Activated CD4-positive, alpha-beta T cell treated with anti-CD3 and anti-CD28 coated beads for 36 hours (primary cell): Measurements from ENCODE around the gene KMT2A. TPM values are rescaled to one million over a fixed set of nuclear protein-coding genes. Genes with fewer than 3 reads are reported as not detected.
A peak's percentile ranks its signal among the peaks of the same experiment; 100 is the strongest.
"Not testable (repeated sequence)": the region's sequence is repeated elsewhere in the genome, so short reads cannot be mapped to it uniquely, and the experiment has no call there.

ENCODE experiments used
- ATAC-seq: fragments of 200-7000 bp; cut with Tn5 transposase; one replicate; pipeline ENCODE4 v1.10.0; 2021; ENCODE audit warnings: mild to moderate bottlenecking, moderate library complexity
- CTCF ChIA-PET: fragments of 350-600 bp; sonication (Branson Sonifier 250); formaldehyde crosslinking; loops from one replicate; lab custom pipeline; 2021; ENCODE audit warnings: antibody characterized with exemption; lab: Charles Lee
- POLR2A ChIA-PET: fragments of 350-600 bp; sonication (Branson Sonifier 250); formaldehyde crosslinking; loops from one replicate; lab custom pipeline; 2021; ENCODE audit warnings: antibody characterized with exemption, inconsistent platforms; lab: Charles Lee
- DNase-seq: peaks from one replicate; pipeline ENCODE4 v3.0.0-alpha.2; 2020
- H3K27ac Mint-ChIP-seq: one replicate; pipeline ENCODE4 v1.8.0; 2021; ENCODE audit warnings: mixed read lengths
- H3K27me3 Mint-ChIP-seq: one replicate; pipeline ENCODE4 v1.8.0; 2021; ENCODE audit warnings: mixed read lengths
- H3K36me3 Mint-ChIP-seq: one replicate; pipeline ENCODE4 v1.8.0; 2021; ENCODE audit warnings: low read depth, mixed read lengths
- H3K4me1 Mint-ChIP-seq: one replicate; pipeline ENCODE4 v1.8.0; 2021; ENCODE audit warnings: mixed read lengths
- H3K4me3 Mint-ChIP-seq: one replicate; pipeline ENCODE4 v1.8.0; 2021; ENCODE audit warnings: mild to moderate bottlenecking, moderate library complexity, mixed read lengths
- H3K9me3 Mint-ChIP-seq: one replicate; pipeline ENCODE4 v1.8.0; 2021; ENCODE audit warnings: low read depth, mixed read lengths
- intact Hi-C, 2 experiments: fragments of 100-400 bp; cut with DNase I in 1 of 2; cut with micrococcal nuclease in 1 of 2; formaldehyde crosslinking; loops; one replicate each; pipeline versions ENCODE4 v1.14.2 to v1.15.1; 2022 to 2024; cut with DNase I, micrococcal nuclease
- total RNA-seq, 2 experiments: library from RNA; stranded (reverse); gene quantifications; one replicate each; pipeline ENCODE4 v1.2.3, GENCODE V29; 2021

KMT2A gene
- total RNA-seq, 2 experiments from 2014 or later, result 64.1 to 67.1 TPM

DNA sequence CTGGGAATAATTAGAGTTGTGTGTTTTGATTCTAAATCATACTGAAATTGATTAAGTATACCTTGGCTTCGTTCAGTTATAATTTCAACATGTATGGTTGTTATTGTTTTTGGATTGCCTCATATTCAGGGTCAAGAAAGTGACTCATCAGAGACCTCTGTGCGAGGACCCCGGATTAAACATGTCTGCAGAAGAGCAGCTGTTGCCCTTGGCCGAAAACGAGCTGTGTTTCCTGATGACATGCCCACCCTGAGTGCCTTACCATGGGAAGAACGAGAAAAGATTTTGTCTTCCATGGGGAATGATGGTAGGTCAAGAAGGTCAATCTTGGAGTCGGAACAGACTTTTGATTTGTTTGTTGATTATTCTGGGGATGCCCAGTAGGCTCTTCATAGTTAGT is 40.4 kb downstream of the KMT2A start:
- Mint-ChIP-seq H3K4me1 (peaks cover 8% of the 10 kb centered on the region), H3K36me3 (peaks cover 63% of the 10 kb centered on the region), H3K27me3 (no peaks in the 10 kb centered on the region), H3K27ac (peak overlapping the region; percentile 22), H3K4me3 (no peak overlapping the region), H3K9me3 (no peaks in the 10 kb centered on the region)
- ATAC-seq (no peak), DNase-seq (no peak)
- ChIA-PET POLR2A (interaction anchor here (0.6 kb wide), 1 partner anchor 104 kb away, joined by 6 read pairs; no protein-coding TSS in a partner anchor), CTCF (interaction anchor here (0.8 to 1.0 kb wide), 2 partner anchors 13 to 84 kb away, joined by 3 to 5 read pairs; no protein-coding TSS in a partner anchor)
- intact Hi-C loops, result no loop called here

DNA sequence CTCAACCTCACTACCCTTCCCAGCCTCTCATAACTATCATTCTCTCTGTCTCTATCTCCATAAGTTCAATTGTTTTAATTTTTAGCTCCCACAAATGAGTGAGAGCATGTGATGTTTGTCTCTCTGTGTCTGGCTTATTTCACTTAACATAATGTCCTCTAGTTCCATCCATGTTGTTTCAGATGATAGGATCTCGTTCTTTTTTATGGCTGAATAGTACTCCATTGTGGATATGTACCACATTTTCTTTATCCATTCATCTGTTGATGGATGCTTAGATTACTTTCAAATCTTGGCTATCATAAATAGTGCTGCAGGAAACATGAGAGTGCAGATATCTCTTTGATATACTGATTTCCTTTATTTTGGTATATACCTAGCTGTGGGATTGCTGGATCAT is 44.9 kb downstream of the KMT2A start:
- H3K27me3 Mint-ChIP-seq, H3K9me3 Mint-ChIP-seq, DNase-seq, H3K4me3 Mint-ChIP-seq, ATAC-seq, H3K4me1 Mint-ChIP-seq, intact Hi-C loops, H3K27ac Mint-ChIP-seq: not testable (repeated sequence)
- H3K36me3 Mint-ChIP-seq, result peaks cover 64% of the 10 kb centered on the region
- ChIA-PET POLR2A (interaction anchor here (0.6 kb wide), 2 partner anchors 35 to 104 kb away, joined by 6 read pairs; no protein-coding TSS in a partner anchor), CTCF (interaction anchor here (1.3 kb wide), 1 partner anchor 12 kb away, joined by 4 read pairs; no protein-coding TSS in a partner anchor)

DNA sequence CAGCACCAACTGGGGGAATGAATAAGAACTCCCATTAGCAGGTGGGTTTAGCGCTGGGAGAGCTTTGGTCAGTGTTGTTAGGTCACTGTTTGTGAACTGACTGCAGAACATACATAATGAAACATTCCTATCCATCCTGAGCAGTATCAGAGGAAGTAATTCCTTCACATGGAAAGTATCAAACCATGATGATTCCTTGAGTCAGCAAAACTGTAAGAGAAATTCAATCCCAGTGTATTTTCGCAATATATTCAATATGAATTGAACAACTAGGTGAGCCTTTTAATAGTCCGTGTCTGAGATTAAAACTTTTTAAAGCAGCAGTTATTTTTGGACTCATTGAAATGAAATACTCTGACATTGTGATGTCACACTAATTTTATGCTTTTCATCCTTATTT is 48.1 kb downstream of the KMT2A start:
- no peaks in the 10 kb centered on the region for H3K27me3 Mint-ChIP-seq
- ChIA-PET POLR2A (interaction anchor here (0.6 kb wide), 1 partner anchor 104 kb away, joined by 3 read pairs; no protein-coding TSS in a partner anchor), CTCF (interaction anchor here (0.8 to 0.9 kb wide), 2 partner anchors 68 to 189 kb away, joined by 3 read pairs; no protein-coding TSS in a partner anchor)
- H3K9me3 Mint-ChIP-seq, result no peaks in the 10 kb centered on the region
- H3K4me1 Mint-ChIP-seq, result no peaks in the 10 kb centered on the region
- no peak for DNase-seq
- intact Hi-C loops, result no loop called here
- no peak overlapping the region for H3K4me3 Mint-ChIP-seq
- peak overlapping the region; percentile 17 for H3K27ac Mint-ChIP-seq
- peaks cover 50% of the 10 kb centered on the region for H3K36me3 Mint-ChIP-seq
- ATAC-seq, result no peak

DNA sequence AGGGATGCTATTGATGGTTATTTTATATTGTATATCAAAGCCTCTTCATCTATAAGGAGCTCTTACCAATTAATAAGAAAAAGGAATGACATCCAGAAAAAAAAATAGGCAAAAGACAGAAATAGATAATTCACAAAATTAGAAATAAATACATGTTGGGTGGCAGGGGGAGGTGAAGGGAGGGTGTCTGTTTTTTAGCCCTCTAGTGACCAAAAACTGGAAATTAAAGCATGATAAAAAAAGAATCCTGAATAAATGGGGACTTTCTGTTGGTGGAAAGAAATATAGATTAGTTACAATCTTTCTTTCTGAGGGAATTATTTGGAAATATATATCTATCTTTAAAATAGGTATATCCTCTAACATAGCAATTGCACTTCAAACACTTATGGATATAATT is 49.0 kb downstream of the KMT2A start:
- Mint-ChIP-seq H3K27me3 (no peaks in the 10 kb centered on the region), H3K27ac (peak overlapping the region; percentile 31), H3K4me1 (no peaks in the 10 kb centered on the region), H3K9me3 (no peaks in the 10 kb centered on the region), H3K4me3 (no peak overlapping the region), H3K36me3 (peaks cover 46% of the 10 kb centered on the region)
- intact Hi-C loops, result loop anchor here (5.0 kb wide), 2 partner anchors 82 to 178 kb away; partner anchors contain the start of gene IFT46 (in 1 of the 2)
- ChIA-PET CTCF (interaction anchor here (0.6 to 0.8 kb wide), 3 partner anchors 69 to 81 kb away, joined by 3 read pairs; no protein-coding TSS in a partner anchor), POLR2A (no interaction called here)
- ATAC-seq, result no peak
- no peak for DNase-seq

DNA sequence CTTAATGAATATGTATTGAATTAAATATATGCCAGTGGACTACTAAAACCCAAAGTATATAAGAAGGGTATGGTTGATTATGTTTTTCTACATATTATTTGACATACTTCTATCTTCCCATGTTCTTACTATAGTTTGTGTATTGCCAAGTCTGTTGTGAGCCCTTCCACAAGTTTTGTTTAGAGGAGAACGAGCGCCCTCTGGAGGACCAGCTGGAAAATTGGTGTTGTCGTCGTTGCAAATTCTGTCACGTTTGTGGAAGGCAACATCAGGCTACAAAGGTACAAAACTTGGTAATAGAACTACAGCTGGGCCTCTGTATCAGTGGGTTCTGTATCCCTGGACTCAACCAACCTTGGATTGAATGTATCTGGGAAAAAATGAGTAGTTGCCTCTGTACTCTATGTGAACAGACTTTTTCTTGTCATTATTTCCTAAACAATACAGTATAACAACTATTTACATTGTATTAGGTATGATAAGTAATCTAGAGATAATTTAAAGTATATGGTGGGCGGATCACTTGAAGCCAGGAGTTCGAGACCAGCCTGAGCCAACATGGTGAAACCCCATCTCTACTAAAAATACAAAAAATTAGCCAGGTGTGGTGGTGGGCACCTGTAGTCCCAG is 52.3 kb downstream of the KMT2A start:
- Mint-ChIP-seq H3K27me3 (no peaks in the 10 kb centered on the region), H3K36me3 (peaks cover 42% of the 10 kb centered on the region), H3K4me3 (no peak overlapping the region), H3K9me3 (no peaks in the 10 kb centered on the region), H3K4me1 (peaks cover 5% of the 10 kb centered on the region), H3K27ac (peak overlapping the region; percentile 10)
- ChIA-PET POLR2A (interaction anchor here (0.6 to 1.0 kb wide), 5 partner anchors 42 to 232 kb away, joined by 3 to 7 read pairs (median 3); no protein-coding TSS in a partner anchor), CTCF (interaction anchor here (0.6 to 2.0 kb wide), 26 partner anchors 11 to 294 kb away, joined by 3 to 15 read pairs (median 3); partner anchors contain the start of genes CD3D and CD3G)
- DNase-seq, result peak; percentile 90
- ATAC-seq, result peak; percentile 71
- intact Hi-C loops, result loop anchor here (1.0 to 5.0 kb wide), 8 partner anchors 52 to 344 kb away; partner anchors contain the start of genes ATP5MG (in 2 of the 2), IFT46 (in 1 of the 2) and KMT2A (in 1 of the 2)

DNA sequence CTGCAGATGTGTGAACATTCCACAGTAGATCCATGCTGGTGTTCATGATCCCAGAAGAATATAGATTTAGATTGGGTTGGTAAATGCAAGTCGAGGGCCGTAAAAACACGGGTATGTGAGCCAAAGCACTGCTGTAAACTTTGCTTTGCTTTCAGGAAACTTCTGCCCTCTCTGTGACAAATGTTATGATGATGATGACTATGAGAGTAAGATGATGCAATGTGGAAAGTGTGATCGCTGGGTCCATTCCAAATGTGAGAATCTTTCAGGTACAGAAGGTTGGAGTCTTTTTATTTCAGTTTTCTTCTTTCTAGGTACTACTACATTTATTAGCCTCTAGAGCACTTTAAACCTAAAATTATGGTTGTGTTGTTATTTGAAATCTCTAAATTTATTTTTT is 54.7 kb downstream of the KMT2A start:
- ATAC-seq (peak; percentile 83), DNase-seq (peak; percentile 46)
- ChIA-PET CTCF (interaction anchor here (0.6 to 1.8 kb wide), 8 partner anchors 30 to 196 kb away, joined by 3 to 8 read pairs (median 4); no protein-coding TSS in a partner anchor), POLR2A (no interaction called here)
- Mint-ChIP-seq H3K4me3 (no peak overlapping the region), H3K27ac (peak overlapping the region; percentile 88), H3K27me3 (no peaks in the 10 kb centered on the region), H3K9me3 (no peaks in the 10 kb centered on the region), H3K4me1 (peaks cover 5% of the 10 kb centered on the region), H3K36me3 (peaks cover 43% of the 10 kb centered on the region)
- intact Hi-C loops, result no loop called here

DNA sequence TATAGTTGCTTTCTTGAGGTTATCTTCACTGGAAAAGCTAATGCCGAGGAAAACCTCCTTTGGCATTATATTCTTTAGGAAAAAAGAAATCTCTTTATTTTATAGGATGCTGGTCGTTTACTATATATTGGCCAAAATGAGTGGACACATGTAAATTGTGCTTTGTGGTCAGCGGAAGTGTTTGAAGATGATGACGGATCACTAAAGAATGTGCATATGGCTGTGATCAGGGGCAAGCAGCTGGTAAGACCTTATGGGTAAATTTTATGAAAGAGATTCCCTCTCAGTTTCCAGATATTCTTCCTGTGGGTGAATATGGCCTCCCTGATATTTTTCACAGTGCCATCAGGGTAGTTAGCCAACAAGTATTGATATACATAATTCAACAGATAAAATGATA is 61.5 kb downstream of the KMT2A start:
- ChIA-PET CTCF (interaction anchor here (0.6 to 0.7 kb wide), 2 partner anchors 221 to 1651 kb away, joined by 3 read pairs; no protein-coding TSS in a partner anchor), POLR2A (no interaction called here)
- no peak for ATAC-seq
- no peak overlapping the region for H3K4me3 Mint-ChIP-seq
- H3K9me3 Mint-ChIP-seq, result no peaks in the 10 kb centered on the region
- H3K4me1 Mint-ChIP-seq, result peaks cover under 1% of the 10 kb centered on the region
- no peaks in the 10 kb centered on the region for H3K27me3 Mint-ChIP-seq
- H3K27ac Mint-ChIP-seq, result no peak overlapping the region
- DNase-seq, result no peak
- intact Hi-C loops, result no loop called here
- H3K36me3 Mint-ChIP-seq, result peaks cover 49% of the 10 kb centered on the region

DNA sequence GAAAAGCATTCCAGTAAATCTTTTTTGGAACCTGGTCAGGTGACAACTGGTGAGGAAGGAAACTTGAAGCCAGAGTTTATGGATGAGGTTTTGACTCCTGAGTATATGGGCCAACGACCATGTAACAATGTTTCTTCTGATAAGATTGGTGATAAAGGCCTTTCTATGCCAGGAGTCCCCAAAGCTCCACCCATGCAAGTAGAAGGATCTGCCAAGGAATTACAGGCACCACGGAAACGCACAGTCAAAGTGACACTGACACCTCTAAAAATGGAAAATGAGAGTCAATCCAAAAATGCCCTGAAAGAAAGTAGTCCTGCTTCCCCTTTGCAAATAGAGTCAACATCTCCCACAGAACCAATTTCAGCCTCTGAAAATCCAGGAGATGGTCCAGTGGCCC is 66.9 kb downstream of the KMT2A start:
- DNase-seq (peak; percentile 12), ATAC-seq (no peak)
- peaks cover 3% of the 10 kb centered on the region for H3K4me1 Mint-ChIP-seq
- H3K9me3 Mint-ChIP-seq, result no peaks in the 10 kb centered on the region
- intact Hi-C loops, result no loop called here
- H3K36me3 Mint-ChIP-seq, result peaks cover 58% of the 10 kb centered on the region
- no peak overlapping the region for H3K4me3 Mint-ChIP-seq
- no peaks in the 10 kb centered on the region for H3K27me3 Mint-ChIP-seq
- ChIA-PET CTCF (interaction anchor here (1.2 kb wide), 1 partner anchor 104 kb away, joined by 4 read pairs; no protein-coding TSS in a partner anchor), POLR2A (no interaction called here)
- peak overlapping the region; percentile 40 for H3K27ac Mint-ChIP-seq

DNA sequence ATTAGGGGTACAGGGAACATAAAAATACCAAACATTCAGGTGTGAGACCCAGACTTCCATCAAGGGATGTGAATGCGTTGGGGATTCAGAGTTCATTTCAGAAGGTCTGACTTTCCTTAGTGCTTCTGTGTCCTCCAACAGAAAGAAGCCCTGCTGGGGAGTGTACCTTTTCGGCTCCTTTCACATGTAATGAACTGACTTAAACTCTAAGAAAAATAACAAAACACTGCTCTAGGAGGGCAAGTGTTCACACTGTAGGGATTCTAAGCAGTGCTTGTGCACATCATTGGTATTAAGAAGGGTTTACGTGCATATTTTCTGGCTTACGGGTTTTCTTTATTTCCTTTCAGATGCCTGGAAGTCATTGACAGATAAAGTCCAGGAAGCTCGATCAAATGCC is 75.3 kb downstream of the KMT2A start:
- POLR2A ChIA-PET, result no interaction called here
- Mint-ChIP-seq H3K27me3 (no peaks in the 10 kb centered on the region), H3K27ac (no peak overlapping the region), H3K4me1 (peaks cover 7% of the 10 kb centered on the region), H3K4me3 (no peak overlapping the region), H3K9me3 (no peaks in the 10 kb centered on the region), H3K36me3 (peaks cover 41% of the 10 kb centered on the region)
- DNase-seq (no peak), ATAC-seq (no peak)
- intact Hi-C loops, result loop anchor here in 1 of 2 experiments (10.0 kb wide), 1 partner anchor 53 kb away; the partner anchor contains the start of gene IFT46
- CTCF ChIA-PET, result interaction anchor here (0.6 kb wide), 1 partner anchor 19 kb away, joined by 3 read pairs; no protein-coding TSS in a partner anchor

DNA sequence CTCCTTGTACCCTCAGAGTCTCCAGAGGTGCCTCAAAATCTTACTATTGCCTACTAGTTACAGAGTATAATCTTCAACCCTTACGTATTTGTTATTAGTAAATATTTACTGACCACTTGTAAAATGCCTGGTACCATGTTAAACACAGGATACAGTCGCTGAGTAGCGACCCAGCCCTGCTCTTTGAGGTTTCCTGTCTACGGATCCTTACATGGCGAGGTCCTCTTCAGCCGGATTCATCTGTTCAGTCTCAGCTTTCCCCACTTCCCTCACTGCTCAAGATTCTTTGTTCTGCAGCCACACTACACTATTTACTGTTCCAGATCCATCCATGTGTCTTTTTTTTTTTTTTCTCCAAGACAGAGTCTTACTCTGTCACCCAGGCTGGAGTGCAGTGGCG is 77.8 kb downstream of the KMT2A start:
- H3K4me3 Mint-ChIP-seq, result no peak overlapping the region
- peak overlapping the region; percentile 20 for H3K27ac Mint-ChIP-seq
- intact Hi-C loops, result loop anchor here in 1 of 2 experiments (10.0 kb wide), 1 partner anchor 51 kb away; the partner anchor contains the start of gene IFT46
- no peaks in the 10 kb centered on the region for H3K9me3 Mint-ChIP-seq
- no peak for ATAC-seq
- ChIA-PET CTCF (interaction anchor here (0.5 kb wide), 1 partner anchor 75 kb away, joined by 3 read pairs; no protein-coding TSS in a partner anchor), POLR2A (no interaction called here)
- no peaks in the 10 kb centered on the region for H3K27me3 Mint-ChIP-seq
- no peak for DNase-seq
- peaks cover 7% of the 10 kb centered on the region for H3K4me1 Mint-ChIP-seq
- peaks cover 44% of the 10 kb centered on the region for H3K36me3 Mint-ChIP-seq

DNA sequence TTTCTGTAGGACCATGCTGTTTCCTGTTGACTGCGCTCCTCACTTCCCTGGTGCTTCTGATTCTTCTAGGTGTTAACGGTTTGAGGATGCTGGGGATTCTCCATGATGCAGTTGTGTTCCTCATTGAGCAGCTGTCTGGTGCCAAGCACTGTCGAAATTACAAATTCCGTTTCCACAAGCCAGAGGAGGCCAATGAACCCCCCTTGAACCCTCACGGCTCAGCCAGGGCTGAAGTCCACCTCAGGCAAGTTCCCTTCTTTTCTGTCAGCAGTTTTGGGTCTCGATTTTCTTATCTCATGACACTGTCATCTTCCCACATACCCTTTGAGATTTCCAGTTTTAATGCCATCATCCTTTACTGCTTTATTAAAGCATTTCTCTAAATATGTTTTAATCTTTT is 83.3 kb downstream of the KMT2A start:
- Mint-ChIP-seq H3K4me1 (no peaks in the 10 kb centered on the region), H3K4me3 (no peak overlapping the region), H3K27ac (no peak overlapping the region), H3K27me3 (no peaks in the 10 kb centered on the region), H3K36me3 (peaks cover 50% of the 10 kb centered on the region), H3K9me3 (no peaks in the 10 kb centered on the region)
- no peak for ATAC-seq
- DNase-seq, result no peak
- intact Hi-C loops, result loop anchor here in 1 of 2 experiments (10.0 kb wide), 1 partner anchor 45 kb away; the partner anchor contains the start of gene IFT46
- POLR2A ChIA-PET, result no interaction called here
- CTCF ChIA-PET, result interaction anchor here (2.0 kb wide), 1 partner anchor 9 kb away, joined by 6 read pairs; no protein-coding TSS in a partner anchor
